Stimulated activated CD4-positive, alpha-beta T cell treated with anti-CD3 and anti-CD28 coated beads, Interleukin-1b, Interleukin-23, amount 100 ng/mL, for 48 hours (primary cell): ENCODE measurements around the gene SIRT6.
"Not testable (repeated sequence)": the region's sequence is repeated elsewhere in the genome, so short reads cannot be mapped to it uniquely, and the experiment has no call there.

ENCODE experiments used
- DNase-seq: peaks from one replicate; pipeline ENCODE4 v3.0.0-alpha.2; 2020

The SIRT6 gene

DNA sequence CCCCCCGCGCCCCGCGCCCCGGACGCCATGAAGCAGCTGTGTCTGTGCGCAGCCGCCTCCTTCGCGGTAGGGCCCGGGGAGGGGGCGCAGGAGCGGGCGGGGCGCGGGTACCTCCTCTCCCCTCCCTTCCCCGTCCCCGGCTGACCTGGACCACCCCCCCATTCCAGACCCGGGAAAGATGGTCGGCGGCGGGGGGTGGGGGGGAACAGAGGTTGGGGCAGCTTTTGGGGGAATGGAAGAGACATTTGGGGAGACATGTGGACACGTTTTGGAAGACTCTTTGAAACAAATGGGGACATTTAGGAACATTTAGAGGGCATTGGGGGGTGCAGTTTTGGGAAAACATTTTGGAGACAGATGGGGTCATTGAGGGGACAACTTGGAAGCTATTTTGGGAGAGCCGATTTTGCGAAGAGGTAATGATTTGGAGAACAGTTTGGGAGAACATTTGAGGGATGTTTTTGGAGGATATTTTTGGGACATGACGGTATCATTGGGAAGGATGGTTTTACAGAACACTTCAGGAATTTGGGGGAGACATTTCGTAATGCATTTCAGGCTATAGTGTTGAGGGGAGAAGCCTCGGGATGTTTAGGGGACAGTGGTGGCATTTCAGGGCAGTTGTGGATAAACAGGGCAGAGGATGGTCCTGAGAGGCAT, 16.2 kb upstream of the SIRT6 start:
- no peak for DNase-seq

GRCh38 chr19:4197625-4198466, 15.5 kb upstream of the SIRT6 start:
- DNase-seq = no peak

- no peak for DNase-seq
Measured at GRCh38 chr19:4197228-4197624, 14.9 kb upstream of the SIRT6 start.

- DNase-seq = no peak
Measured at GRCh38 chr19:4196587-4197148, 14.3 kb upstream of the SIRT6 start.

- DNase-seq = no peak
Measured at GRCh38 chr19:4196009-4196408, 13.6 kb upstream of the SIRT6 start.

DNA sequence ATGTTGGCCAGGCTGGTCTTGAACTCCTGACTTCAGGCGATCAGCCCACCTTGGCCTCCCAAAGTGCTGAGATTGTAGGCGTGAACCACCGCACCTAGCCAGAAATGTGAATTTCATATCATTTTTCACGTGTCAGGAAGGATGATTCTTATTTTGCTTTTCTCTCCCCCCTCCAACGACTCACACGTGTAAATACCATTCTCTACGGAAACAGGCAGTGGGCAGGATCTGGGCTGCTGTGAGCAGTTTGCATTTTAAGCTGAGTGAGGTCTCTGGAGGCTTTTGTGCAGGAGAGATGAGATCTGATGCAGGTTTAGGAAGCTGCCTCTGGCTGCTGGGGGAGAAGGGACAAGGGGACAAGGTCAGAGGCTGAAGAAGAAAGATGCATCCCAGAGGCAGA, 12.0 kb upstream of the SIRT6 start:
- DNase-seq = no peak

DNA sequence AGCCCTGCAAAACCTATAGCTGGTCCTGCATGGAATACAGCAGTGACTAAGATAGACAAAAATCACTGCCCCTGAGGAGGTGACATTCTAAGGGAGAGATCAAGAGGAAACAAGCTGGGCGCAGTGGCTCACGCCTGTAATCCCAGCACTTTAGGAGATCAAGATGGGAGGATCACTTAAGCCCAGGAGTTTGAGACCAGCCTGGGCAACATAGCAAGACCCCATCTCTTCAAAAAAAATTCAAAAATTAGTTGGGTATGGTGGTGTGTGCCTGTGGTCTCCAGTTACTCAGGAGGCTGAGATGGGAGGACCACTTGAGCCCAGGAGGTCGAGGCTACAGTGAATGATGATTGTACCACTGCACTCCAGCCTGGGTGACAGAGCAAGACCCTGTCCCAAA, 10.2 kb upstream of the SIRT6 start:
- DNase-seq = not testable (repeated sequence)

DNA sequence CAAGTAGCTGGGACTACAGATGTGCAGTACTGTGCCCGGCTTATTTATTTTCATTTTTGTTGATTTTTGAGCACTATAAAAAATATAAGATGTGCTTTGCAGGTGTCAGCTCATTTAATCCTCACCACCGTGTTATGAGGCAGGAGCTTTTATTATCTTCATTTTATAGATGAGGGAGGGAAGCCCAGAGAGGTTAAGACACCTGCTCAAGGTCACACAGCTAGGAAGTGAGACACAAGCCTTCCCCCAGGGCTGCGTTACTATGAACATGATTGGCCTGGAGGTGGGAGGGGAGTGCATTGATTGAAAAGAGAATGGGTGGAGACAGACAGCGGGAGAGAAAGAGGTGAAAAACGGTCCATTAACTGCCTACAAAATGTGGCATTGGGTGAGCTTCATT, 7.3 kb upstream of the SIRT6 start:
- DNase-seq = no peak

DNA sequence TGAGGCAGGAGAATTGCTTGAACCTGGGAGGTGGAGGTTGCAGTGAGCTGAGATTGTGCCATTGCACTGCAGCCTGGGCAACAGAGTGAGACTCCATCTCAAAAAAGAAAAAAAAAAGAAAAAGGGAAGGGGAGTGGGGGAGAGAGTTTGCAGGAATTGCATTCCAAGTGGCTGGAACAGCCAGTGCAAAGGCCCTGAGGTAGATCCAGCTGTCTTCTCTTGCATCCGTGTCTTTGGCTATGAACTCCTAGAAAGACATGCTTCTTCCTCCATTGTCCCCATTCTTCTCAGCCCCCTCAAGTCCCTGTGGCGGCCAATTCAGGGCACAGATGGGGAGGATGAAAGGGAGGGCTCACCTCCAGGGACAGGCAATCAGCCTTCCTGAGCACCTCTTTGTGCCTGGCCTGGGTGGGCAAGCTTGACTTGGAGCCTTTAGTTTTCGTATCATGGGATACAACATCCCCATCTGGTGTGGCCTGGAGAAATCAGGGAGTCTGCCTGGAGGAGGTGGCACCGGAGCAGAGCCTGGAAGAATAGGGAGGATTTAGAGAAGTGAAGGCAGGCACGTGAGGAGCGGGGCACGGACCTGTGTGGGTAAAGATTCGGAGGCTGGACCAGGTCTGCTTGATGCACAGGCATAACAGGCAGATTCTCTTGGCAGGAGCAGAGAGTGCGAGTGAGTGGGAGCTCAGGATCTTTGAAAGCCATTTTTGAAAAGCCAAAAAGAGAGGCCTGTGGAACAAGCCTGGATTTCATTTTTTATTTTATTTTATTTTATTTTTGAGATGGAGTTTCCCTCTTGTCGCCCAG, 5.2 kb upstream of the SIRT6 start:
- DNase-seq = no peak

DNA sequence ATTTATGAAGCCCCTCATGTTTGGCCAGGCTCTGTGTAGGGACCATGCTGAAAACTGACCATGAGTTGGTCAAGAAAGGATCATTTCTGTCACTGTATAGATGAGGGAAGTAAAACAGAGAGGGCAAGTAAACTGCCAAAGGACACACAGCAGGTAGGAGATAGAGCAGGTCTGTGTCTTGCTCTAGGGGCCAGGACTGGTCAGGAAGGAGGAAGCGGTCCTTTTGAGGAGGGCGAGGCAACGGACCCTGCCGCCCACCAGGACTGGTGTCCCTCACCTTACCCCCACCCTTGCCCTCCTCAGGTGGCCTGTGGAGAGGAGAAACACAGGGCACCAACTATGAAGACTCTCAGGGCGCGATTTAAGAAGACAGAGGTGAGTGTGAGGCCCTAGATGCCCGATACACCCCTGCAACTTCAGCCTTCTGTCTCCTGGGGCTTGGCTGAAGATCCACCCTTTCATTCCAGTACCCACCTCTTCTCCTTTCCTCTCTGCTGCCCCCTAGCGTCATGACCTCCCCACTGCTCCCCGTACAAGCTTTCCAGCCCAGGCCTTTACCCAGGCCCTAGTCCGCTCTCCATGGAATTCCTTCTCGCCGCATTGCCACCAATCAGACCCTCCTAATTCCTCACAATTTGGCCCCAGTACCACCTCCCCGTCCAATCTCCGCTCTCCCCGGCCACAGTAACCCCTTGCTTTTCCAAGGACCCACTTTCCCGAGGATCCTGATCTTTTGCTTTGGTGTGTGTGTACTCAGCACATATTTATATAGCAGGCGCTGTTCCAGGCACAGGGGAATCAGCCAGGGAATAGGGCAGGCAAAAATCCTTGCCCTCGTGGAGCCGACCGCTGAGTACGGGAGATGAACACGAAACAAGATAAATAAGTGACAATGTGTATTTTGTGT, 4.0 kb upstream of the SIRT6 start:
- DNase-seq = peak; percentile 81

DNA sequence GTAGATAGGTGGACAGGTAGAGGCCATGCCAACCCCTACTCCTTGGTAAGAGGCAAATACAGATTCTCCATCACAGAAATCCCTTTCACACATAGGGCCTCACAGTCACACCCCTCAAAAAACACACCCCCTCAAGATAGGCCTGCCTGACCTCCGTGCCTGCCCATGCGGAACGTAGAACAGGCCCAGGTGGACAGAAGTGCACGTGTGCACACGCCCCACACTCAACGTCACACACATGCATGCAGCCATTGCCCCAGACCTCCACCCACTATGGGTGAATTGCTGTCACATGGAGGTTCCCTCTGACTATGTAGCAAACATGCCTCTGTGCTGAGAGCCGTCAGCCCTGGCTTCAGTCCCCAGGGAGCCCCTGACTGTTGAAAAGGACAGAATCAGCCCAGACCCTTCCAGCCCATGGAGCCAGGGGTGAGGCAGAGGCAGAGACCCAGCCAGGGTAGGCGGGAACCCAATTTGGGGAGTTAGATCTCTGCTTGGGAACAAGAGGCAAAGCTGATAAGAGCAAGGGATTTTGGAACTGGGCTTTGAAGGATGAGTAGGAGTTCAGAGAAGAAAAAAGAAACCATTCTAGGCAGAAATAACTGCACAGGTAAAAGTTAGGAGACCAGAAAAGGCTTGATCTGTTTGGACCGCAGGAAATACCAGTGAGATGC, 3.2 kb upstream of the SIRT6 start:
- no peak for DNase-seq

DNA sequence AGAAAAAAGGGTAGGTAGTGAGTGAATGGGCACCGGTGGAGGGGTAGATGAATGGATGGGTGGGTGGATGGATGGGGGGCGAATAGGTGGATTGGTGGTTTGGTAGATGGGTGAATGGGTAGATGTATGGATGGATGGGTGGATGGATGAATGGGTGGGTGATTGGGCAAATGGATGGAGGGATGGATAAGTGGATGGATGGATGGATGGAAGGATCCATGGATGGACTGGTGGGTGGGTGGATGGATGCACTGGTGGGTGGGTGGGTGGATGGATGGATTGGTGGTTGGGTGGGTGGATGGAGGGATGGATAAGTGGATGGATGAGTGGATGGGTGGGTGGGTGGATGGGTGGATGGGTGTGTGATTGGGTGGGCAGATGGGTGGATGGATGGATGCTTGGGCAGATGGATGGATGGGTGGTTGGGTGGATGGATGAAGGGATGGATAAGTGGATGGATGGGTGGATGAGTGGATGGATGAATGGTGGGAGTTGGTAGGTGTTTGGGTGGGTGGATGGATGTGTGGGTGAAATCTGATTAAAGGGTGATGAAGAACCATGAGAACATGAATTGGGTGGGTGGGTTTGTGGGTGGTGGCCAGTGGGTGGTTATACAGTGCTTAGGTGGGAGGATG, 2.5 kb upstream of the SIRT6 start:
- no peak for DNase-seq

DNA sequence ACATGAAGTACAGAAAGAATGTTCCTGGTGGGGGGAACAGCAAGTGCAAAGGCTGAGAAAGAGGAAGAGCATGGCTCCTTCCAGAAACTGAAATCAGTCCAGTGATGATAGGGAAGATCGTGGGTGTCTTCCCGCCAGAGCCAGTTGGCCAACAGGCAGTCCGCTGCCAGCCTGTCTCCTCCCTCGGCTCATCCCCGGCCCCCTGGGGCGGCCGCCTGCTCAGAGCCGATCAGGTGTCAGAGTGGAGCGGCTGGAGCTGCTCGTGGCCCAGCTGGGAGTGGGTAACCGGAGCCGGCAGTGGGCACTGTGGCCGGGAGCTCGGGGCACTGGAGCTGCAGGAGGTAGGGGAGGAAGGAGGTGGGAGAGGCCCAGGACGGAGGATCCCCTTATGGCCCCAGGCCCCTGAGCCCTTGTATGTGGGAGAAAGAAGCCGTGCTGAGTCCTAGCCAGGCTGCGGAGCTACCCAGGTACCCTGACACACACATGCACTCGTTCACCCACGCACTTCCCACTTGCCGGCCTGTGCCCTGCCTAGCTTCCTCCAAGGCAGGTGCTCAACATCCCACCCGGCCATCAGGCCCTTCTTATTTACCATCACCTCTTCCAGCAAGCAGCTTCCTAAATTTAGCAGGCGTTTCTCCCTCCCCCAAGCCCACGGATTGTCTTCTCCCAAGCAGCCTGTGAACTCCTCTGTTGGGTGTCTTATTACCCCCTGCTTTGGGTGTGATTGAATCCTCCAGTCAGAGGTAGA, 1.8 kb upstream of the SIRT6 start:
- DNase-seq = no peak

- no peak for DNase-seq
Measured at GRCh38 chr19:4181053-4181508, 1.3 kb downstream of the SIRT6 start.

GRCh38 chr19:4178990-4179389, 3.4 kb downstream of the SIRT6 start:
- DNase-seq = no peak

GRCh38 chr19:4177146-4177545, 5.2 kb downstream of the SIRT6 start:
- DNase-seq = no peak

DNA sequence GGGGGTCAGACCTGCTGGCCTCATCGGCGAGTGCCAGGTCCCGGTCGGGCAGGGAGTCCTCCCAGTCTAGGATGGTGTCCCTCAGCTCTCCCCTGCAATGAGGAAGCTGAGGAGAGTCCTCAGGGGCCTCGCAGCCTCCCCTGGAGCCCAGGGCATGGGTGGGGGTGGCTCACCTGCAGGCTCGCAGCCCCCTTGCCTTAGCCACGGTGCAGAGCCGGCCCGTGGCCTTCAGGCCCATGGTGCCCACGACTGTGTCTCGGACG, 6.8 kb downstream of the SIRT6 start:
- no peak for DNase-seq

DNA sequence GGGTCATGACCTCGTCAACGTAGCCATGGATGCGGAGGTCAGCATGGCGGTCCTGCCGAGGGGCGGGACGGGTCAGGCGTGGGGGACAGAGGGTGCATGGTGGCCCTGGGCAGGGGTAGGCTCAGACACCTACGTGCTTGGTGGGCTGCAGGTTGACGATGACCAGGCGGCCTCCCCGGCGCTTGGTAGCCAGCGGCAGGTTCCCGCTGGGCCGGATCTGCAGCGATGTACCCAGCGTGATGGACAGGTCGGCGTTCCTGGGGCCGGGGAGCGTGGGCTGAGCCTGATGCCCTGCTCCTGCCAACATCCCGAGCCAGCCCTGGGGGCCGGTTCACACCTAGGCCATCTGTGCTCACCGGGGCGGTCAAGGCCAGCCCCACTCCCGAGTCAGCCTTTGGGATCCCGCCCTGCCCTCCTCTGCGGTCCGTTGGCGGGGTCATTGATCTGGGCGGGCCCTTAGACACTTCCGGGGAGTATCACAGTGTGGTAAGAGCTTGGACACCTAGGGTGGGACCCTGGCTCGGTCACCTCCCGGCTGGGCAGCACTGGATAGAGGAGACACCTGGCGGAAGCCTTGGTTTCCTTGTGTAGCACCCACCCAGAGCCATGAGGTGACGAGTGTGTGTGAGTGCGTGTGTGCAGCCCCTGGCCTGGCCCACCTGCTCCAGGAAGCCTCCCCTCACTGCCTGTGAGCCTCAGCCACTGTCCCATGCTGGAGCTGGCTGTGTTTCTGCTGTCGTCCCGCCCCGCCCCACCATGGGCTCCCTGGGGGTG, 7.3 kb downstream of the SIRT6 start:
- no peak for DNase-seq

DNA sequence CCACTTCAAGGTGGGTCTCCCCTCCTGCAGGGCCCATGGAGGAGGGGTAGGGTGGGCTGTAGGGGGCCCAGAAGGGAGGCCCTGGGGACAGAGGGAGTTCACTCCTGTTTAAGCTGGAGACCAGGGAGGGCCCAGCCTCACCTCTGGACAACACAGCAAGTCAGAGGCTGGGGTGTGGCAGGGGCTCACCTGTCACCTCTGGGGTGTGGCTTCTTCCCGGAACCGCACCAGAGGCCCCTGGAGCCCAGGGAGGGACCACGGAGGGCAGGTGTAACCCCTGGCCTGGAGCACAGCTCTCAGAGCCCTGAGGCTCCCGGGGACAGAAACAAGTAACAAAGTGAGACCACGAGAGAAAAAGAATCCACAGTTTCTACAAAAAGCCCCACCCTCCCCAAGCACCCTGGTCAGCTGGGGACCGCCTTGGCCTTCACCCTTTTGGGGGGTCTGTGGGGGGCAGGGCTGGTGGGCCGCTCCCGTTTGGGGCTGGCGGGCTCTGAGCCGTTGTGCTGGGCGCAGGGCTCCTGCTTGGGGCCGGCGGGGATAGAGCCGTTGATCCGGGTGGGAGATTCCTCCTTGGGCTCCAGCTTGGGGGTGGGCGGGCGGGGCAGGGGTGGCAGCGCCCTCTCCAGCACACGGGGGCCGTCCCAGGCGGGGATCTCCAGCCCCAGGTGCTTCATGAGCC, 8.0 kb downstream of the SIRT6 start:
- DNase-seq = no peak
